SH-SY5Y (cell line): ENCODE measurements around the gene MFN1.

Experiments used
- GATA2 ChIP-seq: IDR thresholded peaks from 2 replicates; pipeline ENCODE4 v1.6.1; 2011; ENCODE audit warnings: mild to moderate bottlenecking, low read depth, low read length
- GATA3 ChIP-seq: IDR thresholded peaks from 2 replicates; pipeline ENCODE4 v1.6.1; 2011; ENCODE audit warnings: low read depth, mild to moderate bottlenecking, low read length, moderate library complexity

GRCh38 chr3:179376474-179376873, 29.0 kb downstream of the MFN1 start:
- no peak for TF ChIP-seq GATA2
- no peak for TF ChIP-seq GATA3
